Keratinocyte (primary cell): Measurements from ENCODE around the gene SIX5.
"Not testable (repeated sequence)": the region's sequence is repeated elsewhere in the genome, so short reads cannot be mapped to it uniquely, and the experiment has no call there.

Experiments
- EZH2 ChIP-seq: IDR thresholded peaks from one replicate; pipeline ENCODE4 v1.6.1; 2012; ENCODE audit warnings: inconsistent platforms, mild to moderate bottlenecking, low read length, moderate library complexity
- TF ChIP-seq, protein P1 (sequence below), 3 experiments: IDR thresholded peaks in 1 of 3; conservative IDR thresholded peaks in 1 of 3; optimal IDR thresholded peaks in 1 of 3; 2 replicates in 2 of 3; 3 replicates in 1 of 3; pipeline versions ENCODE3 to v1.5.1; 2011; ENCODE audit warnings: low read length in 3 of 3, mild to moderate bottlenecking in 3 of 3, moderate library complexity in 2 of 3, control low read depth in 1 of 3, inconsistent platforms in 1 of 3; ENCODE audit not compliant: insufficient read depth in 2 of 3; ENCODE audit errors: extremely low read depth in 1 of 3

DNA sequence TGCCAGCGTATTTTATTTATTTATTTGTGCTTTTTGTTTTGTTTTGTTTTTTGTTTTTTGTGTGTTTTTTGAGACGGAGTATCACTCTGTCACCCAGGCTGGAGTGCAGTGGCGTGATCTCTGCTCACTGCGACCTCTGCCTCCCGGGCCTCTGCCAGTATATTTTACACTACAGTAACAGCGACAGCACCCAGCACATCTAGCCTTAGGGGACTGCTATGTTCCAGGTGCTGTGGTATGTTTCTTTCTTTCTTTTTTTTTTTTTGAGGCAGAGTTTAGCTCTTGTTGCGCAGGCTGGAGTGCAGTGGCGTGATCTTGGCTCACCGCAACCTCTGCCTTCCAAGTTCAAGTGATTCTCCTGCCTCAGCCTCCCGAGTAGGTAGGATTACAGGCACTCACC lies 17.6 kb downstream of the SIX5 start:
- TF ChIP-seq, protein P1, sequence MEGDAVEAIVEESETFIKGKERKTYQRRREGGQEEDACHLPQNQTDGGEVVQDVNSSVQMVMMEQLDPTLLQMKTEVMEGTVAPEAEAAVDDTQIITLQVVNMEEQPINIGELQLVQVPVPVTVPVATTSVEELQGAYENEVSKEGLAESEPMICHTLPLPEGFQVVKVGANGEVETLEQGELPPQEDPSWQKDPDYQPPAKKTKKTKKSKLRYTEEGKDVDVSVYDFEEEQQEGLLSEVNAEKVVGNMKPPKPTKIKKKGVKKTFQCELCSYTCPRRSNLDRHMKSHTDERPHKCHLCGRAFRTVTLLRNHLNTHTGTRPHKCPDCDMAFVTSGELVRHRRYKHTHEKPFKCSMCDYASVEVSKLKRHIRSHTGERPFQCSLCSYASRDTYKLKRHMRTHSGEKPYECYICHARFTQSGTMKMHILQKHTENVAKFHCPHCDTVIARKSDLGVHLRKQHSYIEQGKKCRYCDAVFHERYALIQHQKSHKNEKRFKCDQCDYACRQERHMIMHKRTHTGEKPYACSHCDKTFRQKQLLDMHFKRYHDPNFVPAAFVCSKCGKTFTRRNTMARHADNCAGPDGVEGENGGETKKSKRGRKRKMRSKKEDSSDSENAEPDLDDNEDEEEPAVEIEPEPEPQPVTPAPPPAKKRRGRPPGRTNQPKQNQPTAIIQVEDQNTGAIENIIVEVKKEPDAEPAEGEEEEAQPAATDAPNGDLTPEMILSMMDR (optimal IDR thresholded peaks at IDR 0.05 in 1 of 3, IDR thresholded peaks at IDR 0.05 in 1 of 3, conservative IDR thresholded peaks at IDR 0.05 in 1 of 3; ENCODE audit: extremely low read depth in 1 of 3, insufficient read depth in 2 of 3, low read length in 3 of 3): not testable (repeated sequence)
- not testable (repeated sequence) for TF ChIP-seq EZH2
